ENCODE results near the gene A3GALT2.
A peak's percentile ranks its signal among the peaks of the same experiment; 100 is the strongest.

GRCh38 chr1:33334081-33334552 lies 13.2 kb upstream of the A3GALT2 start:
- no peak for TF ChIP-seq EP300 (IDR thresholded peaks at IDR 0.05; ENCODE audit: low read depth)
- TF ChIP-seq, protein P1, sequence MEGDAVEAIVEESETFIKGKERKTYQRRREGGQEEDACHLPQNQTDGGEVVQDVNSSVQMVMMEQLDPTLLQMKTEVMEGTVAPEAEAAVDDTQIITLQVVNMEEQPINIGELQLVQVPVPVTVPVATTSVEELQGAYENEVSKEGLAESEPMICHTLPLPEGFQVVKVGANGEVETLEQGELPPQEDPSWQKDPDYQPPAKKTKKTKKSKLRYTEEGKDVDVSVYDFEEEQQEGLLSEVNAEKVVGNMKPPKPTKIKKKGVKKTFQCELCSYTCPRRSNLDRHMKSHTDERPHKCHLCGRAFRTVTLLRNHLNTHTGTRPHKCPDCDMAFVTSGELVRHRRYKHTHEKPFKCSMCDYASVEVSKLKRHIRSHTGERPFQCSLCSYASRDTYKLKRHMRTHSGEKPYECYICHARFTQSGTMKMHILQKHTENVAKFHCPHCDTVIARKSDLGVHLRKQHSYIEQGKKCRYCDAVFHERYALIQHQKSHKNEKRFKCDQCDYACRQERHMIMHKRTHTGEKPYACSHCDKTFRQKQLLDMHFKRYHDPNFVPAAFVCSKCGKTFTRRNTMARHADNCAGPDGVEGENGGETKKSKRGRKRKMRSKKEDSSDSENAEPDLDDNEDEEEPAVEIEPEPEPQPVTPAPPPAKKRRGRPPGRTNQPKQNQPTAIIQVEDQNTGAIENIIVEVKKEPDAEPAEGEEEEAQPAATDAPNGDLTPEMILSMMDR (IDR thresholded peaks at IDR 0.05), result no peak
- TF ChIP-seq POLR2A (IDR thresholded peaks at IDR 0.05), result no peak
- peak in 1 of 3 donors; percentile 24 for TF ChIP-seq POLR2AphosphoS5 (IDR thresholded peaks at IDR 0.05)

All from transverse colon (tissue), 4 donors.